ENCODE results near the gene PCDHA3. TPM values are rescaled to one million over a fixed set of nuclear protein-coding genes. Genes with fewer than 3 reads are reported as not detected.
"Not testable (repeated sequence)": the region's sequence is repeated elsewhere in the genome, so short reads cannot be mapped to it uniquely, and the experiment has no call there.

Gene PCDHA3
- total RNA-seq, 8 experiments from 2014 or later, result 0.63 to 5.8 (median 1.6) TPM; not detected in 1

DNA sequence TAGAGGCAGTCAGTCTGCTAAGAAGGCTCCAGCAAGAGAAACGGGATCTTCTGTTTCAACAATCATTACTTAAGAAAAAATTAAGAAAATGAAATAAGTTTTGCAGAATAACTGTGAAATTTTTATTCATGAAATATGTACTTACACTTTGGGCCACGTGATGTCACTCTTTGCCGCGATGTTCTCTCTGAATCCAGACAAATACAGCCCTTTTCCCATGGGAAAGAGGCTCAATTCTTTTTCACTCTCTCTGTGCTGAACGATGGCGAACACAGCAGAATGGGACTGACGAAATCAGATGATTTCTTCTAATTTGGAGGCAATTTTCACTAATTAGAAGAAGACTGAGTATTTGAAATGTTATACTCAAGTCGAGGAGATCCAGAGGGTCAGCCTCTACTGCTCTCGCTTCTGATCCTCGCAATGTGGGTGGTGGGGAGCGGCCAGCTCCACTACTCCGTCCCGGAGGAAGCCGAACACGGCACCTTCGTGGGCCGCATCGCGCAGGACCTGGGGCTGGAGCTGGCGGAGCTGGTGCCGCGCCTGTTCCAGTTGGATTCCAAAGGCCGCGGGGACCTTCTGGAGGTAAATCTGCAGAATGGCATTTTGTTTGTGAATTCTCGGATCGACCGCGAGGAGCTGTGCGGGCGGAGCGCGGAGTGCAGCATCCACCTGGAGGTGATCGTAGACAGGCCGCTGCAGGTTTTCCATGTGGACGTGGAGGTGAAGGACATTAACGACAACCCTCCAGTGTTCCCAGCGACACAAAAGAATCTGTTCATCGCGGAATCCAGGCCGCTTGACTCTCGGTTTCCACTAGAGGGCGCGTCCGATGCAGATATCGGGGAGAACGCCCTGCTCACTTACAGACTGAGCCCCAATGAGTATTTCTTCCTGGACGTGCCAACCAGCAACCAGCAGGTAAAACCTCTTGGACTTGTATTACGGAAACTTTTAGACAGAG, 47.6 kb downstream of the PCDHA3 start, which contains the start of gene PCDHA9:
TSS of gene PCDHA9 (plus strand) at position 244 of the 964 bp plus-strand sequence. CDS start at position 358, 114 bp downstream.
- WGBS, 10 experiments, result 3 to 96% (median 74%) methylated on average over 4 to 17 of the region's 48 CpGs; no CpG with 5 or more reads in 1 of the 10 experiments
- H3K4me3 ChIP-seq; in situ Hi-C loops (cut with MboI; ENCODE audit: low pct_unique_long_range_greater_than_20kb in 2 of 9, low sequenced_read_pairs in 9 of 9, unreplicated experiment in 9 of 9); H3K27ac ChIP-seq; H3K4me1 ChIP-seq (replicated peaks in 1 of 2): not testable (repeated sequence)
- ATAC-seq (replicated peaks in 6 of 8), result peak in 1 of 8 experiments; percentile 41

DNA sequence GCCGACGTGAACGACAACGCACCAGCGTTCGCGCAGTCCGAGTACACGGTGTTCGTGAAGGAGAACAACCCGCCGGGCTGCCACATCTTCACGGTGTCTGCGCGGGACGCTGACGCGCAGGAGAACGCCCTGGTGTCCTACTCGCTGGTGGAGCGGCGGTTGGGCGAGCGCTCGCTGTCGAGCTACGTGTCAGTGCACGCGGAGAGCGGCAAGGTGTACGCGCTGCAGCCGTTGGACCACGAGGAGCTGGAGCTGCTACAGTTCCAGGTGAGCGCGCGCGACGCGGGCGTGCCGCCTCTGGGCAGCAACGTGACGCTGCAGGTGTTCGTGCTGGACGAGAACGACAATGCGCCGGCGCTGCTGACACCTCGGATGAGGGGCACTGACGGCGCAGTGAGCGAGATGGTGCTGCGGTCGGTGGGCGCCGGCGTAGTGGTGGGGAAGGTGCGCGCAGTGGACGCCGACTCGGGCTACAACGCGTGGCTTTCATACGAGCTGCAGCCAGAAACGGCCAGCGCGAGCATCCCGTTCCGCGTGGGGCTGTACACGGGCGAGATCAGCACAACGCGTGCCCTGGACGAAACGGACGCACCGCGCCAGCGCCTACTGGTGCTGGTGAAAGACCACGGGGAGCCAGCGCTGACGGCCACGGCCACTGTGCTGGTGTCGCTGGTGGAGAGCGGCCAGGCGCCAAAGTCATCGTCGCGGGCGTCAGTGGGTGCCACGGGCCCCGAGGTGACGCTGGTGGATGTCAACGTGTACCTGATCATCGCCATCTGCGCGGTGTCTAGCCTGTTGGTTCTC, 49.2 kb downstream of the PCDHA3 start:
- in situ Hi-C loops (cut with MboI; ENCODE audit: low pct_unique_long_range_greater_than_20kb in 2 of 9, low sequenced_read_pairs in 9 of 9, unreplicated experiment in 9 of 9), result loop anchor here in 1 of 9 experiments (25.0 kb wide), 1 partner anchor 187 kb away; no protein-coding TSS in a partner anchor
- not testable (repeated sequence) for H3K4me3 ChIP-seq; ATAC-seq (replicated peaks in 6 of 8); H3K27ac ChIP-seq; H3K4me1 ChIP-seq (replicated peaks in 1 of 2)
- 75 to 99% (median 90%) methylated on average over 1 to 32 of the region's 101 CpGs; no CpG with 5 or more reads in 3 of the 10 experiments for WGBS, 10 experiments

Other genes starting within 250 kb of the PCDHA3 start
- 10 to 100 TPM; 29.1 to 97.6 (median 47.4) TPM for gene SRA1, start 243.6 kb upstream of the PCDHA3 start, total RNA-seq
- gene APBB3, start 236.5 kb upstream of the PCDHA3 start, total RNA-seq, result 10 to 100 TPM; 15.7 to 81.1 (median 33.9) TPM
- gene SLC35A4, start 236.2 kb upstream of the PCDHA3 start, total RNA-seq, result 10 to 100 TPM; 13.1 to 64.1 (median 34.1) TPM
- gene CD14, start 167.9 kb upstream of the PCDHA3 start, total RNA-seq, result 10 to 100 TPM in 2 of 8 experiments, 1 to 10 TPM in 2, under 1 TPM in 4; 0.11 to 13.4 (median 1.4) TPM
- 10 to 100 TPM in 6 of 8 experiments, 1 to 10 TPM in 2; 7.9 to 25.6 (median 11.9) TPM for gene TMCO6, start 161.6 kb upstream of the PCDHA3 start, total RNA-seq
- gene NDUFA2, start 153.4 kb upstream of the PCDHA3 start, total RNA-seq, result 100 to 1,000 TPM in 5 of 8 experiments, 10 to 100 TPM in 3; 93.1 to 149 (median 106) TPM
- gene IK, start 153.2 kb upstream of the PCDHA3 start, total RNA-seq, result 100 to 1,000 TPM in 7 of 8 experiments, 10 to 100 TPM in 1; 92.2 to 153 (median 116) TPM
- gene WDR55, start 136.2 kb upstream of the PCDHA3 start, total RNA-seq, result 10 to 100 TPM in 7 of 8 experiments, 1 to 10 TPM in 1; 9.9 to 29.8 (median 15.1) TPM
- 1 to 10 TPM in 1 of 8 experiments, under 1 TPM in 3, not detected in 4; 0.43 to 1.0 (median 0.46) TPM for gene DND1, start 127.5 kb upstream of the PCDHA3 start, total RNA-seq
- 100 to 1,000 TPM in 2 of 8 experiments, 10 to 100 TPM in 6; 53.1 to 102 (median 77.0) TPM for gene HARS1, start 109.7 kb upstream of the PCDHA3 start, total RNA-seq
- 10 to 100 TPM; 21.4 to 45.7 (median 32.6) TPM for gene HARS2, start 109.6 kb upstream of the PCDHA3 start, total RNA-seq
- 10 to 100 TPM; 55.0 to 93.8 (median 73.5) TPM for gene ZMAT2, start 100.6 kb upstream of the PCDHA3 start, total RNA-seq
- gene PCDHA1, start 14.9 kb upstream of the PCDHA3 start, total RNA-seq, result 1 to 10 TPM in 1 of 8 experiments, under 1 TPM in 7; 0.22 to 1.7 (median 0.68) TPM
- gene PCDHA2, start 6.2 kb upstream of the PCDHA3 start, total RNA-seq, result 1 to 10 TPM in 5 of 8 experiments, under 1 TPM in 2, not detected in 1; 0.13 to 6.8 (median 1.5) TPM
- 10 to 100 TPM in 5 of 8 experiments, 1 to 10 TPM in 1, under 1 TPM in 2; 0.05 to 50.8 (median 14.1) TPM for gene PCDHA4, start 6.0 kb downstream of the PCDHA3 start, total RNA-seq
- 1 to 10 TPM in 5 of 8 experiments, under 1 TPM in 2, not detected in 1; 0.24 to 3.1 (median 2.2) TPM for gene PCDHA5, start 20.6 kb downstream of the PCDHA3 start, total RNA-seq
- gene PCDHA6, start 26.9 kb downstream of the PCDHA3 start, total RNA-seq, result 10 to 100 TPM in 1 of 8 experiments, 1 to 10 TPM in 4, under 1 TPM in 3; 0.15 to 24.3 (median 2.0) TPM
- gene PCDHA7, start 33.2 kb downstream of the PCDHA3 start, total RNA-seq, result 1 to 10 TPM in 5 of 8 experiments, under 1 TPM in 3; 0.05 to 5.3 (median 1.7) TPM
- 1 to 10 TPM in 5 of 8 experiments, under 1 TPM in 1, not detected in 2; 0.31 to 3.2 (median 2.2) TPM for gene PCDHA8, start 40.1 kb downstream of the PCDHA3 start, total RNA-seq
- 1 to 10 TPM in 4 of 8 experiments, under 1 TPM in 4; 0.05 to 6.2 (median 0.93) TPM for gene PCDHA9, start 47.3 kb downstream of the PCDHA3 start, total RNA-seq
- gene PCDHA10, start 54.8 kb downstream of the PCDHA3 start, total RNA-seq, result 1 to 10 TPM in 6 of 8 experiments, under 1 TPM in 2; 0.10 to 8.1 (median 2.0) TPM
- gene PCDHA11, start 67.9 kb downstream of the PCDHA3 start, total RNA-seq, result 1 to 10 TPM in 5 of 8 experiments, under 1 TPM in 2, not detected in 1; 0.31 to 6.3 (median 5.2) TPM
- 10 to 100 TPM in 2 of 8 experiments, 1 to 10 TPM in 3, under 1 TPM in 2, not detected in 1; 0.13 to 22.5 (median 7.4) TPM for gene PCDHA12, start 74.3 kb downstream of the PCDHA3 start, total RNA-seq
- gene PCDHA13, start 81.1 kb downstream of the PCDHA3 start, total RNA-seq, result 10 to 100 TPM in 2 of 8 experiments, 1 to 10 TPM in 3, under 1 TPM in 2, not detected in 1; 0.21 to 13.2 (median 2.3) TPM
- 10 to 100 TPM in 5 of 8 experiments, 1 to 10 TPM in 1, under 1 TPM in 2; 0.05 to 25.2 (median 14.1) TPM for gene PCDHAC1, start 125.2 kb downstream of the PCDHA3 start, total RNA-seq
- gene PCDHAC2, start 165.4 kb downstream of the PCDHA3 start, total RNA-seq, result 10 to 100 TPM in 1 of 8 experiments, 1 to 10 TPM in 5, under 1 TPM in 2; 0.10 to 24.4 (median 4.8) TPM

Data from motor neuron (in vitro differentiated cells).